ENCODE results near the gene MARF1.

- TF ChIP-seq CTCF (IDR thresholded peaks at IDR 0.05; ENCODE audit: borderline replicate concordance, extremely low read depth, low read length, poor library complexity, severe bottlenecking) = no peak
- TF ChIP-seq EZH2 (IDR thresholded peaks at IDR 0.05; ENCODE audit: borderline replicate concordance, low read depth, low read length, severe bottlenecking) = no peak
These were observed 55.7 kb downstream of the MARF1 start for GRCh38 chr16:15587152-15587825.
